ENCODE data around the gene AKAP12. TPM values are rescaled to one million over a fixed set of nuclear protein-coding genes. Genes with fewer than 3 reads are reported as not detected.

Gene AKAP12
- polyA plus RNA-seq, 1 experiment: 27.7 TPM

- DNase-seq (ENCODE audit: low read depth): no peak
- Histone ChIP-seq H3K4me3 (ENCODE audit: low read depth, low read length) (peak overlapping the region; percentile 58), H3K27me3 (ENCODE audit: control insufficient read depth, insufficient read depth, low read length) (no peaks in the 10 kb centered on the region), H3K36me3 (ENCODE audit: control insufficient read depth, insufficient read depth, low read length) (no peaks in the 10 kb centered on the region)
- TF ChIP-seq, protein P1, sequence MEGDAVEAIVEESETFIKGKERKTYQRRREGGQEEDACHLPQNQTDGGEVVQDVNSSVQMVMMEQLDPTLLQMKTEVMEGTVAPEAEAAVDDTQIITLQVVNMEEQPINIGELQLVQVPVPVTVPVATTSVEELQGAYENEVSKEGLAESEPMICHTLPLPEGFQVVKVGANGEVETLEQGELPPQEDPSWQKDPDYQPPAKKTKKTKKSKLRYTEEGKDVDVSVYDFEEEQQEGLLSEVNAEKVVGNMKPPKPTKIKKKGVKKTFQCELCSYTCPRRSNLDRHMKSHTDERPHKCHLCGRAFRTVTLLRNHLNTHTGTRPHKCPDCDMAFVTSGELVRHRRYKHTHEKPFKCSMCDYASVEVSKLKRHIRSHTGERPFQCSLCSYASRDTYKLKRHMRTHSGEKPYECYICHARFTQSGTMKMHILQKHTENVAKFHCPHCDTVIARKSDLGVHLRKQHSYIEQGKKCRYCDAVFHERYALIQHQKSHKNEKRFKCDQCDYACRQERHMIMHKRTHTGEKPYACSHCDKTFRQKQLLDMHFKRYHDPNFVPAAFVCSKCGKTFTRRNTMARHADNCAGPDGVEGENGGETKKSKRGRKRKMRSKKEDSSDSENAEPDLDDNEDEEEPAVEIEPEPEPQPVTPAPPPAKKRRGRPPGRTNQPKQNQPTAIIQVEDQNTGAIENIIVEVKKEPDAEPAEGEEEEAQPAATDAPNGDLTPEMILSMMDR (IDR thresholded peaks at IDR 0.05; ENCODE audit: insufficient read depth, low read depth, low read length): no peak
- ChIA-PET CTCF (interaction anchor here (0.5 to 9.6 kb wide), 41 partner anchors 10 to 908 kb away, joined by 3 to 166 read pairs (median 5); partner anchors contain the start of gene AKAP12), POLR2A (interaction anchor here (0.5 to 0.6 kb wide), 3 partner anchors 10 to 257 kb away, joined by 3 to 8 read pairs (median 4); no protein-coding TSS in a partner anchor)
Measured at GRCh38 chr6:151325075-151326050, 85.6 kb downstream of the AKAP12 start.

DNA sequence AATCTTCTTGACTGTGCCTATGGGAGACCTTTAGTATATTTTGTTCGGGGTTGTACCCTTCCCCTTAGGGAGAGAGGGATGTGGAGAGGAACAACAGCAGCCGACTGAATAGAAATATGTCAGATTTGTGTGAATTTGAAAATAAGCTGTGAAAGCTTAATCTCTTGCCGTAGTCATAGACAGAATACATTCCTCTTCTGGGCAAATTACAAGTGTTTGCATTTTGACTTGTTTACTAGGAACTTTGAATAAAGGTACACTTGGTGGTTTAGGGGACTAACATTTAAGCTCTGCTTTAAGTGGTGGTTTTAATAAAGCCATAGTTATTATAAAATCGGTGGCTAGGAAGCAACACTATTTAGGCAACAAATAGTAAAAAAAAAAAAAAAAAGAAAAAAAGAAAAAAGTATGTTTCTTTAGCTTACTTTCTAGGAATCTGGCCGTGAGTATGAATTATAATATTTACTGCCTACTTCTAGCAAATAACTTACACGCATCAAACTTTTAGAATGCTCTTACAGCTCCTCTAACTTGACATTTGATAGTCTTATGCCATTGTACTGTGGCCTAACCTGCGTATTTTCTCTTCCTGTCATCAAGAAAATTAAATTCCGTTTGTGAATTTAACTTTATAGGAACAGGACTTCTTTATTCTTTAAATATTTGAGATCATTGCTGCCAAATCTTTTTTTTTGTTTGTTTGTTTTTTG is 86.5 kb downstream of the AKAP12 start:
- Histone ChIP-seq H3K36me3 (ENCODE audit: control insufficient read depth, insufficient read depth, low read length) (no peaks in the 10 kb centered on the region), H3K4me3 (ENCODE audit: low read depth, low read length) (peak overlapping the region; percentile 58), H3K27me3 (ENCODE audit: control insufficient read depth, insufficient read depth, low read length) (no peaks in the 10 kb centered on the region)
- TF ChIP-seq, protein P1 (IDR thresholded peaks at IDR 0.05; ENCODE audit: insufficient read depth, low read depth, low read length): no peak
- ChIA-PET POLR2A (interaction anchor here (0.6 to 0.7 kb wide), 4 partner anchors 9 to 362 kb away, joined by 3 to 6 read pairs (median 4); no protein-coding TSS in a partner anchor), CTCF (interaction anchor here (1.0 to 9.6 kb wide), 8 partner anchors 9 to 435 kb away, joined by 3 to 166 read pairs (median 10); no protein-coding TSS in a partner anchor)
- no peak for DNase-seq (ENCODE audit: low read depth)

DNA sequence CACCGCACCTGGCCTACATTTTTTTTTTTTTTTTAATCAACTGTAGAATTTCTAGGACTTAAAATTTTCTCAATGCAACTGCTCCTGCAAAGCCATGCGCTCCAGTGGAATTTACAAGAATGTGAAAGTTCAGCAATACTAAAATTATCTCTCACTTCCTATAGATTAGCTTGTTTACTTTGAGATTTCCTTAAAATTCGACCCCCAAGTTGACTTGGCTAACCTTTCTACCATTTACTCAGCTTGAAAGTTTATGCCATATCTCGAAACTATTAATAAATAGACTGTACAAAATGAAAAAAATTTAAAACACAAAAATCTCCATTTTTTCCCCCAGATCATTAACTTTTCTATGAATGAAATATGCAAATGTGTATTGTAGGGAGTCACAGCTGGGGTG is 87.3 kb downstream of the AKAP12 start:
- Histone ChIP-seq H3K36me3 (ENCODE audit: control insufficient read depth, insufficient read depth, low read length) (no peaks in the 10 kb centered on the region), H3K27me3 (ENCODE audit: control insufficient read depth, insufficient read depth, low read length) (no peaks in the 10 kb centered on the region), H3K4me3 (ENCODE audit: low read depth, low read length) (no peak overlapping the region)
- ChIA-PET POLR2A (interaction anchor here (0.6 kb wide), 1 partner anchor 350 kb away, joined by 4 read pairs; no protein-coding TSS in a partner anchor), CTCF (interaction anchor here (3.3 to 9.6 kb wide), 3 partner anchors 8 to 436 kb away, joined by 20 to 166 read pairs (median 83); no protein-coding TSS in a partner anchor)
- TF ChIP-seq, protein P1 (IDR thresholded peaks at IDR 0.05; ENCODE audit: insufficient read depth, low read depth, low read length): no peak
- DNase-seq (ENCODE audit: low read depth): no peak

- Histone ChIP-seq H3K27me3 (ENCODE audit: control insufficient read depth, insufficient read depth, low read length) (no peaks in the 10 kb centered on the region), H3K4me3 (ENCODE audit: low read depth, low read length) (no peak overlapping the region), H3K36me3 (ENCODE audit: control insufficient read depth, insufficient read depth, low read length) (no peaks in the 10 kb centered on the region)
- TF ChIP-seq, protein P1 (IDR thresholded peaks at IDR 0.05; ENCODE audit: insufficient read depth, low read depth, low read length): no peak
- CTCF ChIA-PET: interaction anchor here (1.3 to 9.6 kb wide), 3 partner anchors 316 to 438 kb away, joined by 4 to 166 read pairs (median 107); no protein-coding TSS in a partner anchor
- DNase-seq (ENCODE audit: low read depth): peak; percentile 51
- POLR2A ChIA-PET: interaction anchor here (0.6 kb wide), 2 partner anchors 89 to 291 kb away, joined by 3 read pairs; no protein-coding TSS in a partner anchor
Measured at GRCh38 chr6:151330130-151330696, 90.4 kb downstream of the AKAP12 start.

All from BJ (cell line).